GM12873 (cell line): ENCODE results near the gene AMPD3.

Experiments used
- CTCF ChIP-seq: IDR thresholded peaks from 2 replicates; pipeline ENCODE4 v1.5.1; 2012; ENCODE audit warnings: low read depth, mild to moderate bottlenecking, moderate library complexity, low read length, control low read depth; ENCODE audit not compliant: insufficient read depth; ENCODE audit errors: missing control alignments

The AMPD3 gene

GRCh38 chr11:10439924-10440323 lies 15.1 kb upstream of the AMPD3 start:
- no peak for TF ChIP-seq CTCF

- TF ChIP-seq CTCF, result no peak
Observed at GRCh38 chr11:10440401-10440800, 14.7 kb upstream of the AMPD3 start.

GRCh38 chr11:10441091-10441490 lies 14.0 kb upstream of the AMPD3 start:
- no peak for TF ChIP-seq CTCF

- no peak for TF ChIP-seq CTCF
Observed at GRCh38 chr11:10441652-10442503, 13.2 kb upstream of the AMPD3 start.

GRCh38 chr11:10443152-10443551 lies 11.9 kb upstream of the AMPD3 start:
- TF ChIP-seq CTCF, result no peak

- no peak for TF ChIP-seq CTCF
Observed at GRCh38 chr11:10443721-10444235, 11.3 kb upstream of the AMPD3 start.

- TF ChIP-seq CTCF, result no peak
Observed at GRCh38 chr11:10444725-10445315, 10.2 kb upstream of the AMPD3 start.
